NCI-H1694 (cell line): Measurements from ENCODE around the gene TAF11L12.
"Not testable (repeated sequence)": the region's sequence is repeated elsewhere in the genome, so short reads cannot be mapped to it uniquely, and the experiment has no call there.

ENCODE experiments used
- DNase-seq: peaks from one replicate; lab custom pipeline; 2025; lab: John Stamatoyannopoulos, UW

Gene TAF11L12

GRCh38 chr5:17610092-17610491 lies at the start of gene TAF11L12:
Gene TAF11L12 (plus strand): TSS chr5:17610392.
- not testable (repeated sequence) for DNase-seq

- not testable (repeated sequence) for DNase-seq
Observed at GRCh38 chr5:17585658-17586057, 24.5 kb upstream of the TAF11L12 start, which contains the start of gene TAF11L7. Gene TAF11L7 (minus strand): TSS chr5:17585758.

GRCh38 chr5:17590860-17591259 lies 19.3 kb upstream of the TAF11L12 start, which contains the start of gene TAF11L8:
Gene TAF11L8 (minus strand): TSS chr5:17590960.
- DNase-seq, result not testable (repeated sequence)

- not testable (repeated sequence) for DNase-seq
Observed at GRCh38 chr5:17594255-17594654, 15.9 kb upstream of the TAF11L12 start, which contains the start of gene TAF11L9. Gene TAF11L9 (minus strand): TSS chr5:17594394.

GRCh38 chr5:17597728-17598127 lies 12.5 kb upstream of the TAF11L12 start, which contains the start of gene TAF11L10:
Gene TAF11L10 (minus strand): TSS chr5:17597828.
- not testable (repeated sequence) for DNase-seq

GRCh38 chr5:17603880-17604279 lies 6.3 kb upstream of the TAF11L12 start, which contains the start of gene TAF11L11:
Gene TAF11L11 (plus strand): TSS chr5:17604183.
- not testable (repeated sequence) for DNase-seq

GRCh38 chr5:17604951-17605350 lies 5.2 kb upstream of the TAF11L12 start:
- no peak for DNase-seq

GRCh38 chr5:17607461-17607860 lies 2.7 kb upstream of the TAF11L12 start:
- DNase-seq, result not testable (repeated sequence)

GRCh38 chr5:17614872-17615605 lies 4.8 kb downstream of the TAF11L12 start:
- DNase-seq, result no peak

- no peak for DNase-seq
Observed at GRCh38 chr5:17619354-17619753, 9.2 kb downstream of the TAF11L12 start.

- no peak for DNase-seq
Observed at GRCh38 chr5:17620627-17621026, 10.4 kb downstream of the TAF11L12 start.

GRCh38 chr5:17625686-17626085 lies 15.5 kb downstream of the TAF11L12 start:
- DNase-seq, result no peak

GRCh38 chr5:17631788-17632187 lies 21.6 kb downstream of the TAF11L12 start, which contains the start of gene TAF11L13:
Gene TAF11L13 (plus strand): TSS chr5:17632088.
- not testable (repeated sequence) for DNase-seq

GRCh38 chr5:17634160-17634559 lies 24.0 kb downstream of the TAF11L12 start, which contains the start of gene TAF11L14:
Gene TAF11L14 (plus strand): TSS chr5:17634460.
- DNase-seq, result no peak

- DNase-seq, result not testable (repeated sequence)
Observed at GRCh38 chr5:17649232-17649631, 39.0 kb downstream of the TAF11L12 start.

GRCh38 chr5:17655201-17655759 lies 45.1 kb downstream of the TAF11L12 start:
- DNase-seq, result not testable (repeated sequence)

- DNase-seq, result no peak
Observed at GRCh38 chr5:17655921-17656320, 45.7 kb downstream of the TAF11L12 start.
